HL-60 (cell line): Measurements from ENCODE around the gene MYO1D.

Experiments
- GABPA ChIP-seq: IDR thresholded peaks from 2 replicates; pipeline ENCODE4 v1.6.1; 2012; ENCODE audit warnings: low read depth
- POLR2AphosphoS5 ChIP-seq: IDR thresholded peaks from 2 replicates; pipeline ENCODE4 v1.6.1; 2012; ENCODE audit warnings: low read depth
- REST ChIP-seq: IDR thresholded peaks from 2 replicates; pipeline ENCODE4 v1.6.1; 2012; ENCODE audit warnings: low read depth; ENCODE audit not compliant: insufficient replicate concordance
- SPI1 ChIP-seq: IDR thresholded peaks from 2 replicates; pipeline ENCODE4 v1.6.1; 2012; ENCODE audit warnings: low read depth, mild to moderate bottlenecking, borderline replicate concordance
- TF ChIP-seq, protein P1 (sequence below): IDR thresholded peaks from one replicate; pipeline ENCODE4 v1.5.1; 2011; ENCODE audit warnings: low read length, control low read depth, inconsistent platforms; ENCODE audit not compliant: insufficient read depth

- TF ChIP-seq, protein P1, sequence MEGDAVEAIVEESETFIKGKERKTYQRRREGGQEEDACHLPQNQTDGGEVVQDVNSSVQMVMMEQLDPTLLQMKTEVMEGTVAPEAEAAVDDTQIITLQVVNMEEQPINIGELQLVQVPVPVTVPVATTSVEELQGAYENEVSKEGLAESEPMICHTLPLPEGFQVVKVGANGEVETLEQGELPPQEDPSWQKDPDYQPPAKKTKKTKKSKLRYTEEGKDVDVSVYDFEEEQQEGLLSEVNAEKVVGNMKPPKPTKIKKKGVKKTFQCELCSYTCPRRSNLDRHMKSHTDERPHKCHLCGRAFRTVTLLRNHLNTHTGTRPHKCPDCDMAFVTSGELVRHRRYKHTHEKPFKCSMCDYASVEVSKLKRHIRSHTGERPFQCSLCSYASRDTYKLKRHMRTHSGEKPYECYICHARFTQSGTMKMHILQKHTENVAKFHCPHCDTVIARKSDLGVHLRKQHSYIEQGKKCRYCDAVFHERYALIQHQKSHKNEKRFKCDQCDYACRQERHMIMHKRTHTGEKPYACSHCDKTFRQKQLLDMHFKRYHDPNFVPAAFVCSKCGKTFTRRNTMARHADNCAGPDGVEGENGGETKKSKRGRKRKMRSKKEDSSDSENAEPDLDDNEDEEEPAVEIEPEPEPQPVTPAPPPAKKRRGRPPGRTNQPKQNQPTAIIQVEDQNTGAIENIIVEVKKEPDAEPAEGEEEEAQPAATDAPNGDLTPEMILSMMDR: no peak
- TF ChIP-seq POLR2AphosphoS5 (no peak), REST (no peak), GABPA (peak; percentile 62), SPI1 (peak; percentile 59)
Observed at GRCh38 chr17:32871746-32872145, 5.2 kb downstream of the MYO1D start.
